Loucy (cell line): Measurements from ENCODE around the gene PPP1R16B.

Source experiments
- H2AFZ ChIP-seq: fragments of 200-600 bp; sonication (generic); 2 replicates; pipeline ENCODE4 v1.6.0; 2016; ENCODE audit warnings: antibody characterized with exemption, mild to moderate bottlenecking, low read length, moderate library complexity
- H3F3A ChIP-seq: fragments of 200-600 bp; 2 replicates; pipeline ENCODE4 v1.6.0; 2016; ENCODE audit warnings: antibody characterized with exemption, low read depth, mild to moderate bottlenecking
- H3K27me3 ChIP-seq: fragments of 200-600 bp; sonication (generic); 2 replicates; pipeline ENCODE4 v1.6.1; 2014; ENCODE audit warnings: low read length, mild to moderate bottlenecking; ENCODE audit not compliant: insufficient read depth, poor library complexity, severe bottlenecking
- H3K36me3 ChIP-seq: fragments of 200-600 bp; sonication (generic); 2 replicates; pipeline ENCODE4 v1.6.1; 2016; ENCODE audit warnings: low read length; ENCODE audit not compliant: insufficient read depth
- H3K4me1 ChIP-seq: fragments of 200-600 bp; sonication (generic); 2 replicates; pipeline ENCODE4 v1.5.1; 2014; ENCODE audit warnings: low read length, mild to moderate bottlenecking; ENCODE audit not compliant: insufficient read depth, poor library complexity, severe bottlenecking
- H3K4me2 ChIP-seq: fragments of 200-600 bp; sonication (generic); 2 replicates; pipeline ENCODE4 v1.6.0; 2014; ENCODE audit warnings: antibody characterized with exemption, low read length, low read depth, mild to moderate bottlenecking; ENCODE audit not compliant: poor library complexity, severe bottlenecking
- H3K4me3 ChIP-seq: fragments of 200-600 bp; sonication (generic); 2 replicates; pipeline ENCODE4 v1.5.1; 2014; ENCODE audit warnings: low read length, mild to moderate bottlenecking, mixed read lengths; ENCODE audit not compliant: poor library complexity, severe bottlenecking
- H3K79me2 ChIP-seq: fragments of 200-600 bp; sonication (generic); 2 replicates; pipeline ENCODE4 v1.6.1; 2014; ENCODE audit warnings: low read length; ENCODE audit not compliant: insufficient read depth
- H3K9ac ChIP-seq: fragments of 200-600 bp; sonication (generic); 2 replicates; pipeline ENCODE4 v1.6.0; 2014; ENCODE audit warnings: mild to moderate bottlenecking, low read depth, low read length, moderate library complexity; ENCODE audit not compliant: poor library complexity, severe bottlenecking
- H3K9me2 ChIP-seq: fragments of 200-600 bp; sonication (generic); replicated peaks from 2 replicates; pipeline ENCODE4 v1.6.1; 2016; ENCODE audit warnings: low read depth, low read length, mixed read lengths
- H3K9me3 ChIP-seq: fragments of 200-600 bp; sonication (generic); 2 replicates; pipeline ENCODE4 v1.6.1; 2014; ENCODE audit warnings: mild to moderate bottlenecking, antibody characterized with exemption, low read length, low read depth; ENCODE audit not compliant: insufficient read depth
- H4K20me1 ChIP-seq: fragments of 200-600 bp; sonication (generic); 2 replicates; pipeline ENCODE4 v1.6.0; 2014; ENCODE audit warnings: antibody characterized with exemption, low read length, mild to moderate bottlenecking; ENCODE audit not compliant: insufficient read depth, poor library complexity, severe bottlenecking
- EZH2phosphoT487 ChIP-seq: fragments of 200-600 bp; IDR thresholded peaks from 2 replicates; pipeline ENCODE4 v1.6.1; 2018; ENCODE audit warnings: antibody characterized with exemption, mild to moderate bottlenecking, moderate library complexity, borderline replicate concordance
- TF ChIP-seq, protein P1 (sequence below): fragments of 200-600 bp; sonication (generic); conservative IDR thresholded peaks from 2 replicates; pipeline ENCODE4 v1.5.1; 2014; ENCODE audit warnings: mild to moderate bottlenecking, antibody characterized with exemption, low read length

PPP1R16B gene

GRCh38 chr20:38831995-38832620 is 26.6 kb downstream of the PPP1R16B start:
- Histone ChIP-seq H2AFZ (no peak overlapping the region), H3K9me3 (no peaks in the 10 kb centered on the region), H3K4me3 (no peak overlapping the region), H3K79me2 (peaks cover 39% of the 10 kb centered on the region), H3K27me3 (no peaks in the 10 kb centered on the region), H3K4me2 (no peak overlapping the region), H3K4me1 (peaks cover 48% of the 10 kb centered on the region), H3F3A (0 out of 2 replicates have a peak, but pooled peaks cover 5% of the 10 kb centered on the region), H3K36me3 (peaks cover 4% of the 10 kb centered on the region; the same call in 1 of the 2 replicates), H4K20me1 (no peaks in the 10 kb centered on the region), H3K9me2 (no peaks in the 10 kb centered on the region), H3K9ac (no peak overlapping the region)
- TF ChIP-seq, protein P1, sequence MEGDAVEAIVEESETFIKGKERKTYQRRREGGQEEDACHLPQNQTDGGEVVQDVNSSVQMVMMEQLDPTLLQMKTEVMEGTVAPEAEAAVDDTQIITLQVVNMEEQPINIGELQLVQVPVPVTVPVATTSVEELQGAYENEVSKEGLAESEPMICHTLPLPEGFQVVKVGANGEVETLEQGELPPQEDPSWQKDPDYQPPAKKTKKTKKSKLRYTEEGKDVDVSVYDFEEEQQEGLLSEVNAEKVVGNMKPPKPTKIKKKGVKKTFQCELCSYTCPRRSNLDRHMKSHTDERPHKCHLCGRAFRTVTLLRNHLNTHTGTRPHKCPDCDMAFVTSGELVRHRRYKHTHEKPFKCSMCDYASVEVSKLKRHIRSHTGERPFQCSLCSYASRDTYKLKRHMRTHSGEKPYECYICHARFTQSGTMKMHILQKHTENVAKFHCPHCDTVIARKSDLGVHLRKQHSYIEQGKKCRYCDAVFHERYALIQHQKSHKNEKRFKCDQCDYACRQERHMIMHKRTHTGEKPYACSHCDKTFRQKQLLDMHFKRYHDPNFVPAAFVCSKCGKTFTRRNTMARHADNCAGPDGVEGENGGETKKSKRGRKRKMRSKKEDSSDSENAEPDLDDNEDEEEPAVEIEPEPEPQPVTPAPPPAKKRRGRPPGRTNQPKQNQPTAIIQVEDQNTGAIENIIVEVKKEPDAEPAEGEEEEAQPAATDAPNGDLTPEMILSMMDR = no peak
- TF ChIP-seq EZH2phosphoT487 = no peak

GRCh38 chr20:38833154-38833856 is 27.8 kb downstream of the PPP1R16B start:
- no peak overlapping the region for H2AFZ ChIP-seq
- peaks cover 4% of the 10 kb centered on the region; the same call in 1 of the 2 replicates for H3K36me3 ChIP-seq

DNA sequence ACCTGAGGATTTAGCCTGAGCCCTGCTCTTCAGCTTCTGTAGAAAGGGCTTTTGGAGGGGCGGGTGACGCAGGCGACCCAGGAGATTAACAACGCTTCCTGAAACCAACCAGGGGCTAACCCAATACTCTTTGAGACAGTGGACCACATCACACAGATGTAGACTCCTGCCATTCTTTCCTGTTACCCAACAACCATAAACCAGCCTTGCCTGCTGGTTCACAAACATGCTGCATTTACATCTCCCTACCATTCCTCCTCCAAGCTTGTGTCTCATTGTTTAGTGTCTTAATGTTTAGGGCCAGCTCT is 28.3 kb downstream of the PPP1R16B start:
- Histone ChIP-seq H3F3A (0 out of 2 replicates have a peak, but pooled peaks cover 5% of the 10 kb centered on the region), H3K36me3 (peaks cover 4% of the 10 kb centered on the region; the same call in 1 of the 2 replicates), H3K9me2 (no peaks in the 10 kb centered on the region), H3K9me3 (no peaks in the 10 kb centered on the region), H3K4me1 (peaks cover 36% of the 10 kb centered on the region), H3K9ac (no peak overlapping the region), H3K4me2 (peak overlapping the region; percentile 60), H3K27me3 (no peaks in the 10 kb centered on the region), H2AFZ (no peak overlapping the region), H3K79me2 (peaks cover 25% of the 10 kb centered on the region; the same call in 1 of the 2 replicates), H4K20me1 (no peaks in the 10 kb centered on the region), H3K4me3 (peak overlapping the region; percentile 52)
- TF ChIP-seq, protein P1 = no peak
- TF ChIP-seq EZH2phosphoT487 = no peak

More at GRCh38 chr20:38833154-38833856, 27.8 kb downstream of the PPP1R16B start:
- H3K4me1 ChIP-seq = peaks cover 41% of the 10 kb centered on the region
- peak overlapping the region; percentile 52 for H3K4me3 ChIP-seq
- no peak overlapping the region for H3K9ac ChIP-seq
- H3K9me3 ChIP-seq = no peaks in the 10 kb centered on the region
- peaks cover 30% of the 10 kb centered on the region; the same call in 1 of the 2 replicates for H3K79me2 ChIP-seq
- H4K20me1 ChIP-seq = no peaks in the 10 kb centered on the region
- 0 out of 2 replicates have a peak, but pooled peaks cover 5% of the 10 kb centered on the region for H3F3A ChIP-seq
- TF ChIP-seq, protein P1 = no peak
- no peak for TF ChIP-seq EZH2phosphoT487
- H3K9me2 ChIP-seq = no peaks in the 10 kb centered on the region
- peak overlapping the region; percentile 60 for H3K4me2 ChIP-seq
- no peaks in the 10 kb centered on the region for H3K27me3 ChIP-seq
